ENCODE measurements around the gene HSD17B8.

DNA sequence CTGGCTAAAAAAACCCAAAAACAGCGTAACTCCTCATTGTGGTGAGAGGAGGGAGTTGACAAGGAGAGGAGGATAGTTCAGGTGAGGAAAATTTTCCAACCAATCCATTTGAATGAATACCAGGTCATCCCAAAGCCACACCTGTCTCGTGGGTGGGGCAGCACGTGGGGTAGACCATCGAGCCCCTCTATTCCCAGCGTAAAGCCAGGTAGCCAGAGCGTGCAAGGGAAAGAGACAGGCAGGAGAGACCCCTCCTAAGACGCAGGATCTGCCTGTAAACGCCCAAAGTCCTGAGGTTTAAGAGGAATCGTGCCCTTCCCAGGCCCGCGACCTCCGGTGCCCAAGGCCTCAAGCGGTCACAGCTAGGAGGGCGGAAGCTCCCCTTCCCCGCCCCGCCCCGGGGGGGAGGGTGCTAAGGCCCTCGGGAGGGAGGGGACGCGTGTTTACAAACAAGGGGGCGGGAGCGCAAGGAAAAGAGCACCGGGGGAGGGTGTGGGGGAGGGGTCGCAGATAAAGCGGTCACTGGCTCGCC, 4.7 kb upstream of the HSD17B8 start:
- TF ChIP-seq EZH2 (IDR thresholded peaks at IDR 0.05; ENCODE audit: borderline replicate concordance, low read depth, low read length, severe bottlenecking), result no peak
- TF ChIP-seq, protein P1, sequence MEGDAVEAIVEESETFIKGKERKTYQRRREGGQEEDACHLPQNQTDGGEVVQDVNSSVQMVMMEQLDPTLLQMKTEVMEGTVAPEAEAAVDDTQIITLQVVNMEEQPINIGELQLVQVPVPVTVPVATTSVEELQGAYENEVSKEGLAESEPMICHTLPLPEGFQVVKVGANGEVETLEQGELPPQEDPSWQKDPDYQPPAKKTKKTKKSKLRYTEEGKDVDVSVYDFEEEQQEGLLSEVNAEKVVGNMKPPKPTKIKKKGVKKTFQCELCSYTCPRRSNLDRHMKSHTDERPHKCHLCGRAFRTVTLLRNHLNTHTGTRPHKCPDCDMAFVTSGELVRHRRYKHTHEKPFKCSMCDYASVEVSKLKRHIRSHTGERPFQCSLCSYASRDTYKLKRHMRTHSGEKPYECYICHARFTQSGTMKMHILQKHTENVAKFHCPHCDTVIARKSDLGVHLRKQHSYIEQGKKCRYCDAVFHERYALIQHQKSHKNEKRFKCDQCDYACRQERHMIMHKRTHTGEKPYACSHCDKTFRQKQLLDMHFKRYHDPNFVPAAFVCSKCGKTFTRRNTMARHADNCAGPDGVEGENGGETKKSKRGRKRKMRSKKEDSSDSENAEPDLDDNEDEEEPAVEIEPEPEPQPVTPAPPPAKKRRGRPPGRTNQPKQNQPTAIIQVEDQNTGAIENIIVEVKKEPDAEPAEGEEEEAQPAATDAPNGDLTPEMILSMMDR (IDR thresholded peaks at IDR 0.05; ENCODE audit: borderline replicate concordance, extremely low read depth, low read length, poor library complexity, severe bottlenecking), result no peak

Measured in DND-41 (cell line).